NCI-H446 treated with DMSO at 0.1 percent for 48 hours (cell line): ENCODE measurements around the gene GDI1.
A peak's percentile ranks its signal among the peaks of the same experiment; 100 is the strongest.

Experiments used
- DNase-seq: peaks from one replicate; lab custom pipeline; 2025; lab: John Stamatoyannopoulos, UW

Gene GDI1

GRCh38 chrX:154462396-154462795 lies 25.4 kb downstream of the GDI1 start:
- no peak for DNase-seq

GRCh38 chrX:154463611-154464220 lies 26.8 kb downstream of the GDI1 start:
- no peak for DNase-seq

GRCh38 chrX:154464806-154465365 lies 27.9 kb downstream of the GDI1 start:
- no peak for DNase-seq

- no peak for DNase-seq
Observed at GRCh38 chrX:154465601-154466000, 28.6 kb downstream of the GDI1 start.

DNA sequence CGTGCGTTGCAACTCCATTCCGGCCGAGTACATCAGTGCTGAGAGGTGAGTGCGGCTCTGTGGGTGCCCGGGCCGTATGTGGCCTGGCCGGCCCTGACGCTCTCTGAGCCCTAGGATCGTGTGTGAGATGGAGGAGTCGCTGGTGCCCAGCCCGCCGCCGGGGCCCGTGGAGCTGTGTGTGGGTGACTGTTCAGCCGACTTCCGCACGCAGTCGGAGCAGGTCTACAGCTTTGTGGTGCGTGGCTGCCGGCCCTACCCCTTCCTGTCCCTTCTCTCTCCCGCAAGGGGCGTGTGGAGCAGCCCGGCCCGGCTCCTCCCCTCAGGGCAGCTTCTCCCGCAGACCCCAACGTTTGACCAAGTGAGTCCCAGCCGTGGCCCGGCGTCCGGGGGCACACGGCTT lies 29.1 kb downstream of the GDI1 start:
- no peak for DNase-seq

- no peak for DNase-seq
Observed at GRCh38 chrX:154466907-154467306, 30.0 kb downstream of the GDI1 start.

DNA sequence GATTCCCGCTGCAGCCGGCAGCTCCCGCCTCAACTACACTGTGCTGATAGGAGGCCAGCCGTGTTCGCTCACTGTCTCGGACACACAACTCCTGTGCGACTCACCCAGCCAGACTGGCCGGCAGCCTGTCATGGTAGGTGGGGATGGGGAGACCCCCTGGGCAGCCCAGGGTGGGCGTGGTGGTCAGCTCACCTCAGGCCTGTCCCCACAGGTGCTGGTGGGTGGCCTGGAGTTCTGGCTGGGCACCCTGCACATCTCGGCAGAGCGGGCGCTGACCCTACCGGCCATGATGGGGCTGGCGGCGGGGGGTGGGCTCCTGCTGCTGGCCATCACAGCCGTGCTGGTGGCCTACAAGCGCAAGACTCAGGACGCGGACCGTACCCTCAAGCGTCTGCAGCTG lies 30.6 kb downstream of the GDI1 start:
- no peak for DNase-seq

GRCh38 chrX:154468217-154468616 lies 31.3 kb downstream of the GDI1 start:
- no peak for DNase-seq

GRCh38 chrX:154469114-154469513 lies 32.2 kb downstream of the GDI1 start:
- DNase-seq = no peak

- DNase-seq = no peak
Observed at GRCh38 chrX:154469880-154470279, 32.9 kb downstream of the GDI1 start.

DNA sequence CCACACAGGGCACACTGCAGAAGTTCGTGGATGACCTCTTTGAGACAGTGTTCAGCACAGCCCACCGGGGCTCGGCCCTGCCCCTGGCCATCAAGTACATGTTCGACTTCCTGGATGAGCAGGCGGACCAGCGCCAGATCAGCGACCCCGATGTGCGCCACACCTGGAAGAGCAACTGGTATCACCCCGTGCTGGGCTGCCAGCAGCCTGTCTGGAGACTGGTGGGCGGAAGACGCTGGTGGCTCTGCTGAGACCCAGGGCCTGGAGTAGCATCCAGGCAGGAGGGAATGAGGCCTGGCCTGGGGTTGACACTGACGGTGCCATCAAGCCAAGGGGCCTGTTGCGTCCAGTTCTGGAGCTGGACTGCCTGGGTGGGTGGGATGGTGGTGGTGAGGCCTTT lies 33.5 kb downstream of the GDI1 start:
- DNase-seq = no peak

DNA sequence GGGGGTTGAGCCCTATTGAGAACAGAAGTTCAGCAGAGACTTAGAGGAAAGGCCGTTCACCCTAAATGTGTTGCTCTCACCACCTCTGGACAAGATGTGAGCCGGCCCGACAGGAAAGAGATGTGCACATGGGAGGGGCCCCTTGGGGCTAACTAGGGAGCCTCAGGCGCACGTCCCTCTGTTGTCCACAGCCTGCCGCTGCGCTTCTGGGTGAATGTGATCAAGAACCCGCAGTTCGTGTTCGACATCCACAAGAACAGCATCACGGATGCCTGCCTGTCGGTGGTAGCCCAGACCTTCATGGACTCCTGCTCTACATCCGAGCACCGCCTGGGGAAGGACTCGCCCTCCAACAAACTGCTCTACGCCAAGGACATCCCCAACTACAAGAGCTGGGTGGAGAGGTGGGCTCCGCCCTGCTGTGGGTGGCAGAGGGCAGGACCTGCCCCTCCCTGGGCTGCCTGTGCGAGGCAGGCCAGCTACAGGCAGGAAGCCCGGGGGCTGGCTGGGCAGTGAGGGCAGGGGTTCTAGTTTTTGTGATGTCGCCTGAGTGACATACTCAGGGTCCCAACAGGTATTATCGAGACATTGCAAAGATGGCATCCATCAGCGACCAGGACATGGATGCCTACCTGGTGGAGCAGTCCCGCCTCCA lies 34.1 kb downstream of the GDI1 start:
- no peak for DNase-seq

DNA sequence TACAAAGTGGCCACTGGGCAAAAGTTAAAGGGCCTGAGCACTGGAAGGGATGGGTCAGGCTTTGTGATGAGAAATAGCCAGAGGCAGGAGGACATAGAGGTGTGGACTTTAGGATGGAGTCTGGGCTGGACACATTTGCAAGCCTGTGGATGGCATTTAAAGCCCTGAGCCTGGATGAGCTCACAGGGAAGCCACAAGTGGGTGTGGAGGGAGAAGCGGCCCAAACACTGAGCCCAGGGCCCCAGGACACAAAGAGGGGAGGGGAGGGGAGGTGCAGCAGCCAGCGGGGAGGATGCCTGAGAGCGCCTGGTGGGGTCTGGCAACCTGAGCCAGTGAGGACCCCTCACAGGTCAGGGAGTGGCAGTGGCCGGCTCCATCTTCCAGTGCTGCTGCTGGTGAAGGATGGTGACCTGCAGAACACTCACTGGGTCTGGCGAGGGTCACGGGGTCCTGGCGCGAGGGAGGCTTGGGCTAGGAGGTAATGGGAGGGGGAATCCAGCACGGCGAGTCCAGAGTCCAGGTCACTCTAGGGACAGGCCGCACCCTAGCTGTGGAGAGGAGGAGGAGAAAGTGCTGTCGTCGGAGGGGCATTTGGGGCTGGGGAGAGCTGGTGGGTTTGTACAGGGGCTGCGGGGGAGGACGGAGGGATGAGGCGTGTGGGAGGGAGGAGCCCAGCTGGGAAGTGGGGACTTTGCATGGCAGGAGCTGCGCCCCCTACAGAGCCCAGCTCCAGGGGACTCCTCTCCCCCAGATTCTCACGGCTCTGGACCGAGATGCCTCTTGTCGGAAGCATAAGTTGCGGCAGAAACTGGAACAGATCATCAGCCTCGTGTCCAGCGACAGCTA lies 35.1 kb downstream of the GDI1 start:
- no peak for DNase-seq

DNA sequence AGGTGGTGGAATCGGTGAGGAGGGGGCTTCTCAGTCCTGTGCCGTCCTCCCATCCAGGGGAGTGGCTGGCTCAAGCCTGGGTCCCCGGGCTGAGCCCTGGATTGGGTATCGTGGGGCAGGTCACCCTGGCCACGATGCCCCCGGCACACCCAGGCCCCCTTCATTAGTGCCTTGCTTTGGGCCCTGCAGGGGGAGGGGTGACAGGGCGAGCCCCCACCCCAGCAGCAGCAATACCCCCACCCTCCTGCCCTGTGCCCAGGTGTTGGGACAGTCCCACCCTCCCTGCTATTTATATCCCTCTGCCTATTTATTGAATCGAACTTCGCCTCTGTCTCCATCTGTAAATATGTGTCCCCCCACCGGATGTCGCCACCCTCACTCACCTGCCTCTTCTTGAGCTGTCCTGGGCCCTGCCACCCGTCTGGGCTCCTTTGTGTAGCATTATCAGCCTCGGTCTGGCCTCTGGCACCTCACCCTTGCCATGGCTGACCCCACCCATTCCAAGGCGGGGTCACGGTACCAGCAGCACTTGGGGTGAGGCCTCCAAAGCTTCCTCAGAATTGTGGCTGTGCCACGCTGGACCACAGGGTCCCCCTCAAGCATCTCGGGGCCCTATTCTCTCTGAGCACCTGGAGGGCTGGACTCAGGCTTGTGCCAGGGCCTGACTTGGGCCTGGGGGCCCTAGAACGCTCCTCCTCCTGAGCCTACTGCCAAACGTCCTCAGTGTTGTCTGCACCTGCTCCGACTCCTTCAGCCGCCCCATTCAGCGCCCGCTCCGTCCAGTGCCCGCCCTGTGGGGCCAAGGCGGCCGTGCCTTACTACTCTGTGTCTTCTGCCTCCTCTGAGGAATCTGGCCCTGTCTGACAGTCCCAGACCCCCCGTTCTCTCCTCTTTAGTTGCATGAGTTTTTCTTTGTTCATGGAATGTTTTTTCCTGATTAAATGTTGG lies 36.0 kb downstream of the GDI1 start:
- DNase-seq = no peak

GRCh38 chrX:154473683-154474082 lies 36.7 kb downstream of the GDI1 start:
- no peak for DNase-seq

GRCh38 chrX:154476821-154477220 lies 39.9 kb downstream of the GDI1 start:
- DNase-seq = no peak

DNA sequence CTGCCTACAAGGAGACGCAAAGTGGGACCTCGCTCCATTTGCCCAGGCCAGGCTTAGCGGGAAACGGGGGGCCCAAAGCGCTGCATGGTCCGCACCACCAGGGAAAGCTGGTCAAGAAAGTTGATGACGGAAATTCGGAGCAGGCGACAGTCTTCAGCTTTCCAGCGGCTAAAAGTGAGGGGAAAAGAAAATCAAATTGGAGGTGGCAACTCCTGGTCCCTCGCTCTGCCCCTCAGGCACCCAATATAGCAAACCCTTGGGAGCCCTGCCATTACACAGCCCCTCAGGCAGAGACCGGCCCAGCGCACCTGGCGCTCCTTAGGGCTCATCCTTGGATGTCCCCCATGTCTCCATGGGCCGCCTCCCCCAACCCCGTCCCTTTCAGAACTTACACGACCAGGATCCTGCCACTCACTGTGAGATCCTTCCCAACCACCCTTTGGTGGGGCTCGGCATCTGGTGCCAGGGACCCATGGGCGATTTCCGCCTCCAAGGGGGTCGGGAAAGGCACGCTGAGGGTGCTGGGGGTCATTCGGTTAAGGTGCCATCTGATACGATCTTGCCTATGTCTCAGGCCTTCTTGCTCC lies 41.0 kb downstream of the GDI1 start:
- DNase-seq = no peak

- peak; percentile 48 for DNase-seq
Observed at GRCh38 chrX:154478728-154479622, 42.0 kb downstream of the GDI1 start, which contains the start of gene LAGE3. LAGE3 (minus strand) TSS chrX:154479281; CDS start chrX:154478915, 366 bp downstream.

- no peak for DNase-seq
Observed at GRCh38 chrX:154481195-154481594, 44.2 kb downstream of the GDI1 start.
